Endothelial cell of umbilical vein (primary cell): ENCODE measurements around the gene MROH9.

Source experiments
- EZH2 ChIP-seq: IDR thresholded peaks from 2 replicates; pipeline ENCODE4 v1.6.1; 2012; ENCODE audit warnings: borderline replicate concordance, low read depth, mild to moderate bottlenecking, moderate library complexity, low read length, inconsistent platforms; ENCODE audit not compliant: severe bottlenecking
- FOS ChIP-seq: IDR thresholded peaks from 2 replicates; pipeline ENCODE4 v1.6.1; 2011; ENCODE audit warnings: mild to moderate bottlenecking, low read length, moderate library complexity, borderline replicate concordance; ENCODE audit not compliant: insufficient read depth
- POLR2A ChIP-seq: IDR thresholded peaks from 2 replicates; pipeline ENCODE4 v1.6.1; 2012; ENCODE audit warnings: low read depth, mild to moderate bottlenecking, control low read depth, low read length
- POLR2AphosphoS5 ChIP-seq: IDR thresholded peaks from 2 replicates; pipeline ENCODE4 v1.6.1; 2012; ENCODE audit warnings: low read depth, mild to moderate bottlenecking, control low read depth, low read length, moderate library complexity; ENCODE audit not compliant: insufficient read depth
- TF ChIP-seq, protein P1 (sequence below), 2 donors: IDR thresholded peaks; 1 replicate in 1 of 2; 2 replicates in 1 of 2; pipeline ENCODE4 v1.5.1; 2011; ENCODE audit warnings: low read length in 2 of 2, mild to moderate bottlenecking in 2 of 2, moderate library complexity in 2 of 2, control low read depth in 1 of 2, inconsistent platforms in 1 of 2, low read depth in 1 of 2; ENCODE audit not compliant: insufficient read depth in 1 of 2; ENCODE audit errors: extremely low read depth in 1 of 2
- TF ChIP-seq, protein P2 (sequence below): IDR thresholded peaks from 2 replicates; pipeline ENCODE4 v1.6.1; 2011; ENCODE audit not compliant: insufficient read depth, insufficient read length

DNA sequence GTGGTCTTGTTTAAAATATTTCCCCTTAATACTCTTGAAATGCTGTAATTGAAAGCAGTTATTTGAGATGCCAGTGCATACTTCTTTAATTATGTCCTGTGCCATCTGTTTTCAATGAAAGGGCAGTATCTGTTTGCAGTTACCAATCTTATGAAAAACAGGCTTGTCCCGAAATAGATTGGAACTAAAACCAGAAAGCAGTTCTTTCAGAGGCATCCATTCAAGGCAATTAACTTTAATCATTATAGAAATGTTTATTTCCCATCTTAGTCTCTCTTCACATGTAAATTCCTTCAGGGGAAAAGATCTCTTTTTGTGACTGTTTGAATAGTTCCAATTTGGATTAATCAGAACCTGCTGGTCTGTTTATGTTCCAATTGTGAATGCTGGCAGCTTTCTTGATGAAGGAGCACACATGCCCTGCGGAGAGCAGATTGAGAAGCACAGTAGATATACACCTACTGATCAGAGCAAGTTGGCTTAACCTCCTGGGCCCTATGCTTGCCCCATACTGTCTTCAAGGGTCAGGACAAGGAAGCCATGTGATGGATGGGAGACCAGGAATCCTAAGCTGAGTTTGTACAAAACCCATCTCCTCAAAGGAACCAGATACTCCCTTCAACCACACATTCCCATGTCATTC lies 41.6 kb upstream of the MROH9 start:
- TF ChIP-seq POLR2A, result no peak
- TF ChIP-seq, protein P1, sequence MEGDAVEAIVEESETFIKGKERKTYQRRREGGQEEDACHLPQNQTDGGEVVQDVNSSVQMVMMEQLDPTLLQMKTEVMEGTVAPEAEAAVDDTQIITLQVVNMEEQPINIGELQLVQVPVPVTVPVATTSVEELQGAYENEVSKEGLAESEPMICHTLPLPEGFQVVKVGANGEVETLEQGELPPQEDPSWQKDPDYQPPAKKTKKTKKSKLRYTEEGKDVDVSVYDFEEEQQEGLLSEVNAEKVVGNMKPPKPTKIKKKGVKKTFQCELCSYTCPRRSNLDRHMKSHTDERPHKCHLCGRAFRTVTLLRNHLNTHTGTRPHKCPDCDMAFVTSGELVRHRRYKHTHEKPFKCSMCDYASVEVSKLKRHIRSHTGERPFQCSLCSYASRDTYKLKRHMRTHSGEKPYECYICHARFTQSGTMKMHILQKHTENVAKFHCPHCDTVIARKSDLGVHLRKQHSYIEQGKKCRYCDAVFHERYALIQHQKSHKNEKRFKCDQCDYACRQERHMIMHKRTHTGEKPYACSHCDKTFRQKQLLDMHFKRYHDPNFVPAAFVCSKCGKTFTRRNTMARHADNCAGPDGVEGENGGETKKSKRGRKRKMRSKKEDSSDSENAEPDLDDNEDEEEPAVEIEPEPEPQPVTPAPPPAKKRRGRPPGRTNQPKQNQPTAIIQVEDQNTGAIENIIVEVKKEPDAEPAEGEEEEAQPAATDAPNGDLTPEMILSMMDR (IDR thresholded peaks at IDR 0.05; ENCODE audit: extremely low read depth in 1 of 2, insufficient read depth in 1 of 2, low read depth in 1 of 2, low read length in 2 of 2), result no peak
- no peak for TF ChIP-seq FOS
- no peak for TF ChIP-seq POLR2AphosphoS5
- TF ChIP-seq EZH2, result no peak
- TF ChIP-seq, protein P2, sequence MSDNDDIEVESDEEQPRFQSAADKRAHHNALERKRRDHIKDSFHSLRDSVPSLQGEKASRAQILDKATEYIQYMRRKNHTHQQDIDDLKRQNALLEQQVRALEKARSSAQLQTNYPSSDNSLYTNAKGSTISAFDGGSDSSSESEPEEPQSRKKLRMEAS, result no peak
